HG03457 (cell line): Measurements from ENCODE around the gene ICAM5.

Source experiments
- ATAC-seq: cut with Tn5 transposase; IDR thresholded peaks from one replicate; pipeline ENCODE4 v1.9.1; 2021; ENCODE audit warnings: moderate number of reproducible peaks; ENCODE audit not compliant: unreplicated experiment

The ICAM5 gene

DNA sequence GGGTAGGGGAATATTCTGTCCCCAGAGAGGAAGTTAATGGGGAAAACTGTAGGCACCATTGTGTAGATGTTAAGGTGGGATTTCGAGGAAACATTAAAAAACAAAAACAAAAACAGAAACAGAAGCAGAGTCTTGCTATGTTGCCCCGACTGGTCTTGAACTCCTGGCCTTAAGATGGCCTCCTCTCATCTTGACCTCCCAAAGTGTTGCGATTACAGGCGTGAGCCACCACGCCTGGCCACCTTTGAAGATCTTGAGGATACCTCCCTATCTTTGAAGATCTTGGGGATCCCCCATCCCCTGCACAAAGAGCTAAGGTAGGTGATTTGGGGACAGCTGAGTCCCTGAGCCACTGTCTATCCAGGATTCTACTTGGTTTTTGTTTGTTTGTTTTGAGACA, 50.2 kb downstream of the ICAM5 start:
- no peak for ATAC-seq

DNA sequence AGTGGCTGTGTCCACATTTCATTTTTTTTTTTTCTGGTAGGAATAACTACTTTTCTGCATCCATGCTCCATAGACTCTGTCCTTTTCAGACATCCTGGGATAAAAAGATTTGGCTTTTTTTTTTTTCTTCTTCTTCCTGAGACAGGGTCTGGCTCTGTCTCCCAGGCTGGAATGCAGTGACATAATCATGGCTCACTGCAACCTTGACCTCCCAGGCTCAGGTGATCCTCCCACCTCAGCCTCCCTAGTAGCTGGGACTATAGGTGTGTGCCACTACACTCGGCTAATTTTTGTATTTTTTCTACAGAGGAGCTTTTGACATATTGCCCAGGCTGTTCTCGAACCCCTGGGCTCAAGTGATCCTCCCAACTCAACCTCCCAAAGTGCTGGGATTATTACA, 53.7 kb downstream of the ICAM5 start:
- no peak for ATAC-seq

GRCh38 chr19:10344780-10345179, 55.0 kb downstream of the ICAM5 start:
- no peak for ATAC-seq
